SK-N-SH (cell line): Measurements from ENCODE around the gene DNAJA1. TPM values are rescaled to one million over a fixed set of nuclear protein-coding genes. Genes with fewer than 3 reads are reported as not detected.

ENCODE experiments used
- CTCF ChIA-PET: fragments of 300-600, 350-600 bp; formaldehyde crosslinking; extraction: SDS; loops from one replicate; lab custom pipeline; 2021; lab: Yijun Ruan, JAX
- POLR2A ChIA-PET: fragments of 350-600 bp; sonication (Branson Sonifier 250); formaldehyde crosslinking; extraction: SDS; loops from one replicate; lab custom pipeline; 2020; ENCODE audit warnings: antibody characterized with exemption, inconsistent platforms; lab: Yijun Ruan, JAX
- DNase-seq: peaks from one replicate; pipeline ENCODE4 v3.0.0; 2012
- H2AFZ ChIP-seq: fragments of 200-600 bp; sonication (generic); 2 replicates; pipeline ENCODE4 v1.8.1; 2016; ENCODE audit warnings: antibody characterized with exemption, mild to moderate bottlenecking, low read depth
- H3F3A ChIP-seq: fragments of 200-600 bp; sonication (generic); replicated peaks from 2 replicates; pipeline ENCODE3; 2016; ENCODE audit warnings: antibody characterized with exemption, mild to moderate bottlenecking; ENCODE audit not compliant: insufficient read depth
- H3K27ac ChIP-seq, 2 experiments: fragments of 200-500 bp in 1 of 2; fragments of 200-600 bp in 1 of 2; sonication (Bioruptor generic) in 1 of 2; sonication (generic), shearing (Covaris generic) in 1 of 2; 2 replicates each; pipeline versions ENCODE4 v1.5.1 to v1.6.1; 2014 to 2016; ENCODE audit warnings: low read depth in 2 of 2, inconsistent platforms in 1 of 2, low read length in 1 of 2, mild to moderate bottlenecking in 1 of 2, mixed read lengths in 1 of 2
- H3K27me3 ChIP-seq: fragments of 200-600 bp; sonication (generic), shearing (Covaris generic); 2 replicates; pipeline ENCODE4 v1.6.1; 2016; ENCODE audit warnings: mixed run types; ENCODE audit not compliant: insufficient read depth
- H3K36me3 ChIP-seq, 2 experiments: fragments of 200-500 bp in 1 of 2; fragments of 200-600 bp in 1 of 2; sonication (Bioruptor generic) in 1 of 2; sonication (generic) in 1 of 2; replicated peaks in 1 of 2; 2 replicates each; pipeline versions ENCODE3 to v1.5.1; 2014 to 2016; ENCODE audit warnings: low read length in 1 of 2, mild to moderate bottlenecking in 1 of 2; ENCODE audit not compliant: insufficient read depth in 2 of 2, control insufficient read depth in 1 of 2
- H3K4me1 ChIP-seq, 2 experiments: fragments of 200-500 bp in 1 of 2; fragments of 200-600 bp in 1 of 2; sonication (Bioruptor generic) in 1 of 2; sonication (generic), shearing (Covaris generic) in 1 of 2; 2 replicates each; pipeline versions ENCODE4 v1.5.1 to v1.6.1; 2014 to 2016; ENCODE audit warnings: low read depth in 1 of 2, low read length in 1 of 2, mixed run types in 1 of 2; ENCODE audit not compliant: insufficient read depth in 2 of 2, control insufficient read depth in 1 of 2
- H3K4me2 ChIP-seq: fragments of 200-600 bp; sonication (generic), shearing (Covaris generic); 2 replicates; pipeline ENCODE4 v1.6.1; 2017; ENCODE audit warnings: mixed run types
- H3K4me3 ChIP-seq, 2 experiments: fragments of 200-500 bp in 1 of 2; fragments of 200-600 bp in 1 of 2; sonication (Bioruptor generic) in 1 of 2; sonication (generic), shearing (Covaris generic) in 1 of 2; 2 replicates each; pipeline versions ENCODE4 v1.5.1 to v1.8.1; 2014 to 2016; ENCODE audit warnings: low read depth in 2 of 2, inconsistent platforms in 1 of 2, low read length in 1 of 2, mild to moderate bottlenecking in 1 of 2, mixed read lengths in 1 of 2, moderate library complexity in 1 of 2
- H3K79me2 ChIP-seq: fragments of 200-600 bp; sonication (generic); 2 replicates; pipeline ENCODE4 v1.8.1; 2017; ENCODE audit warnings: mild to moderate bottlenecking; ENCODE audit not compliant: insufficient read depth
- H3K9ac ChIP-seq: fragments of 200-600 bp; sonication (generic); 2 replicates; pipeline ENCODE4 v1.6.1; 2017; ENCODE audit warnings: mixed run types
- H3K9me2 ChIP-seq: fragments of 200-600 bp; sonication (generic); 2 replicates; pipeline ENCODE4 v1.6.1; 2017; ENCODE audit warnings: mixed run types
- H3K9me3 ChIP-seq: fragments of 200-600 bp; sonication (generic); 2 replicates; pipeline ENCODE4 v1.6.1; 2017; ENCODE audit warnings: mixed run types, mild to moderate bottlenecking, moderate library complexity
- H4K20me1 ChIP-seq: fragments of 200-600 bp; sonication (generic); 2 replicates; pipeline ENCODE4 v1.6.1; 2017; ENCODE audit warnings: mild to moderate bottlenecking, mixed run types; ENCODE audit not compliant: insufficient read depth
- CHD2 ChIP-seq: fragments of 150-350 bp; IDR thresholded peaks from 2 replicates; pipeline ENCODE4 v1.6.1; 2018; ENCODE audit warnings: low read length; ENCODE audit not compliant: partially characterized antibody
- FOXJ3 ChIP-seq: sonication (generic); formaldehyde crosslinking; IDR thresholded peaks from 2 replicates; pipeline ENCODE4 v1.5.1; 2020; ENCODE audit warnings: mild to moderate bottlenecking, missing genetic modification reagents
- GABPA ChIP-seq: IDR thresholded peaks from 2 replicates; pipeline ENCODE4 v1.4.0; 2012; ENCODE audit warnings: low read depth, mild to moderate bottlenecking
- GATA2 ChIP-seq: sonication (generic); formaldehyde crosslinking; IDR thresholded peaks from 2 replicates; pipeline ENCODE4 v1.5.0; 2020; ENCODE audit warnings: mild to moderate bottlenecking, missing genetic modification reagents
- IRF3 ChIP-seq: fragments of 150-350 bp; IDR thresholded peaks from 2 replicates; pipeline ENCODE4 v1.6.1; 2016; ENCODE audit warnings: mild to moderate bottlenecking, low read depth, low read length
- JUND ChIP-seq: IDR thresholded peaks from 2 replicates; pipeline ENCODE4 v1.4.0; 2012
- MEF2A ChIP-seq: IDR thresholded peaks from 2 replicates; pipeline ENCODE4 v1.4.0; 2012; ENCODE audit warnings: low read depth, borderline replicate concordance
- MXI1 ChIP-seq: IDR thresholded peaks from 2 replicates; pipeline ENCODE4 v1.6.1; 2012; ENCODE audit warnings: mild to moderate bottlenecking, low read depth, low read length, improper control_type of control experiment
- NFIC ChIP-seq: IDR thresholded peaks from 2 replicates; pipeline ENCODE4 v1.4.0; 2012; ENCODE audit warnings: borderline replicate concordance
- NRF1 ChIP-seq: IDR thresholded peaks from 2 replicates; pipeline ENCODE4 v1.6.1; 2012; ENCODE audit warnings: low read depth, mild to moderate bottlenecking, low read length
- PBX3 ChIP-seq: IDR thresholded peaks from 2 replicates; pipeline ENCODE4; 2012
- RAD21 ChIP-seq: IDR thresholded peaks from 2 replicates; pipeline ENCODE4 v1.6.1; 2012; ENCODE audit warnings: mild to moderate bottlenecking, low read length
- RCOR1 ChIP-seq: fragments of 150-350 bp; IDR thresholded peaks from 2 replicates; pipeline ENCODE4 v1.6.1; 2017; ENCODE audit warnings: antibody characterized with exemption, low read length
- RFX5 ChIP-seq: IDR thresholded peaks from 2 replicates; pipeline ENCODE4 v1.6.1; 2012; ENCODE audit warnings: mild to moderate bottlenecking, improper control_type of control experiment, low read length
- RXRA ChIP-seq: IDR thresholded peaks from 2 replicates; pipeline ENCODE4 v1.4.0; 2012; ENCODE audit warnings: low read depth, mild to moderate bottlenecking, borderline replicate concordance
- SIN3A ChIP-seq: IDR thresholded peaks from 2 replicates; pipeline ENCODE4 v1.6.1; 2012; ENCODE audit warnings: low read depth, mild to moderate bottlenecking, low read length, moderate library complexity, borderline replicate concordance
- SMC3 ChIP-seq: IDR thresholded peaks from 2 replicates; pipeline ENCODE4 v1.6.1; 2012; ENCODE audit warnings: low read depth, low read length, improper control_type of control experiment
- TAF1 ChIP-seq: IDR thresholded peaks from 2 replicates; pipeline ENCODE4 v1.6.1; 2012; ENCODE audit warnings: low read depth, mild to moderate bottlenecking, low read length, moderate library complexity, borderline replicate concordance
- TCF12 ChIP-seq: IDR thresholded peaks from 2 replicates; pipeline ENCODE4 v1.4.0; 2012
- TEAD4 ChIP-seq: IDR thresholded peaks from 2 replicates; pipeline ENCODE4 v1.4.0; 2012; ENCODE audit warnings: mild to moderate bottlenecking, borderline replicate concordance; ENCODE audit not compliant: insufficient read depth
- YY1 ChIP-seq: IDR thresholded peaks from 2 replicates; pipeline ENCODE4 v1.4.0; 2012; ENCODE audit warnings: low read depth, mild to moderate bottlenecking
- ZBTB33 ChIP-seq: IDR thresholded peaks from 2 replicates; pipeline ENCODE4 v1.4.0; 2012; ENCODE audit warnings: low read depth, borderline replicate concordance
- WGBS: methylation state at CpG from one replicate; pipeline ENCODE4 v1.1.6; 2017; ENCODE audit warnings: low lambda C conversion rate; 5-methylcytosine and 5-hydroxymethylcytosine counted together
- polyA plus RNA-seq, 3 experiments: library from polyadenylated mRNA; depleted of rRNA; stranded (reverse); fragments of >200 nt; gene quantifications; 2 replicates each; pipeline ENCODE4 v1.2.3, GENCODE V29; 2012
- TF ChIP-seq, protein P1 (sequence below): IDR thresholded peaks from 2 replicates; pipeline ENCODE4 v1.6.1; 2012; ENCODE audit warnings: mild to moderate bottlenecking, low read depth, low read length, moderate library complexity
- TF ChIP-seq, protein P2 (sequence below): fragments of 150-350 bp; IDR thresholded peaks from 2 replicates; pipeline ENCODE4 v1.6.1; 2017; ENCODE audit warnings: antibody characterized with exemption, low read length, low read depth, borderline replicate concordance

The DNAJA1 gene
- polyA plus RNA-seq, 1 of the 3 experiments (the other 2 are of a cell fraction): 103 TPM

DNA sequence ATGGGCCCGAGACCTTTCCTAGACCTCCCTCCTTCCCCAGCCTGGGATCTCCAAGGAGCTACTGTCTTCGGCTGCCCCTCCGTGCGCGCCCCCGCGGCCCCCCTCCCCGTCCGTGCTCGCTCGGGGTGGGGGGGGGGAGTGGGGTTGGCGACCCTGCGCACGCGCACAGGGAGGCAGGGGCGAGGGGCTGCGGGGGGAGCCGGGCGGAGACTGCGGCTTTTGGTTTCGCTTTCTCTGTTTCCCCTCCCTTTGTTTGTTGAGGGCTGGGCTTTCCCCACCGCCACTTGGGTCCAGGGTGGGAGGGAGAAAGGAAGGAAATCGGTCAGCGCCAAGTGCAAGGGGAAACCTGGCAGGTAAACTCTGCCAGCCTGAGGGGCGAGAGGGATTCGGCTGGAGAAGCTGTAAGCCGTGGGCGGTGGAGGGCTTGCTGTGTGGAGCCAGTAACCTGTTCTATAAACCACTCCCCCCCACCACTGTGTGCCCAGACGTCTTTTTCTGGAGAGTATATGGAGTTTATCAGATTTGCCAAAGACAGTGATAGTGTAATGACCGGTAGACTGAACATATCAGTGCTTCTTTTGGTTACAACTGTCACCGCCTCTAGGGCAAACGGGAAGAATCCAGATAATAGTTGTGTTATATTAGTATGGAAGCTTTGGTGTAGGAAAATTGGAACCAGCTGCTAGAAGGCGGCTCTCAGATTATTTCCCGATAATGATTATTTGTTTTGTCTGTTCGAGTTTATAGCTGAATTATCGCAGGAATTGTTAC is 684 bp downstream of the DNAJA1 start:
- peak; percentile 91 for DNase-seq
- Histone ChIP-seq H3K9me3 (no peaks in the 10 kb centered on the region), H3K27ac (peak overlapping the region; percentile 94 to 99), H3F3A (no peaks in the 10 kb centered on the region), H3K9ac (peak overlapping the region; percentile 97), H3K9me2 (no peaks in the 10 kb centered on the region), H4K20me1 (peaks cover 49% of the 10 kb centered on the region), H3K4me2 (peak overlapping the region; percentile 81), H3K79me2 (peaks cover 88% of the 10 kb centered on the region), H2AFZ (no peak overlapping the region), H3K4me3 (peak overlapping the region; percentile 86 to 99), H3K4me1 (peaks cover 20 to 28% of the 10 kb centered on the region in 2 experiments; a peak in 3 of 4 replicates), H3K36me3 (peaks cover 41 to 42% of the 10 kb centered on the region in 2 experiments), H3K27me3 (no peaks in the 10 kb centered on the region)
- CTCF ChIA-PET: interaction anchor here (0.6 to 1.3 kb wide), 7 partner anchors 14 to 647 kb away, joined by 3 to 4 read pairs (median 3); partner anchors contain the start of gene NDUFB6
- WGBS: under 1% methylated on average over 14 of the region's 36 CpGs
- POLR2A ChIA-PET: interaction anchor here (0.6 to 2.8 kb wide), 11 partner anchors 8 to 644 kb away, joined by 3 to 17 read pairs (median 4); partner anchors contain the start of genes APTX, B4GALT1, SMU1 and SPINK4
- TF ChIP-seq YY1 (no peak), TEAD4 (no peak), GABPA (no peak), TAF1 (0 out of 2 replicates have a peak, but pooled peaks have one; percentile 6), RCOR1 (peak; percentile 74; the same call in 1 of the 2 replicates), IRF3 (no peak), JUND (no peak), SIN3A (no peak), GATA2 (peak; percentile 89), NRF1 (peak; percentile 67), CHD2 (peak; percentile 34), RXRA (no peak), MXI1 (peak; percentile 66), MEF2A (no peak), RAD21 (no peak), ZBTB33 (no peak), FOXJ3 (CRISPR knock-in tag) (peak; percentile 63; the same call in 1 of the 2 replicates), NFIC (no peak), PBX3 (no peak), SMC3 (no peak), TCF12 (peak; percentile 59), RFX5 (no peak)
- TF ChIP-seq, protein P1, sequence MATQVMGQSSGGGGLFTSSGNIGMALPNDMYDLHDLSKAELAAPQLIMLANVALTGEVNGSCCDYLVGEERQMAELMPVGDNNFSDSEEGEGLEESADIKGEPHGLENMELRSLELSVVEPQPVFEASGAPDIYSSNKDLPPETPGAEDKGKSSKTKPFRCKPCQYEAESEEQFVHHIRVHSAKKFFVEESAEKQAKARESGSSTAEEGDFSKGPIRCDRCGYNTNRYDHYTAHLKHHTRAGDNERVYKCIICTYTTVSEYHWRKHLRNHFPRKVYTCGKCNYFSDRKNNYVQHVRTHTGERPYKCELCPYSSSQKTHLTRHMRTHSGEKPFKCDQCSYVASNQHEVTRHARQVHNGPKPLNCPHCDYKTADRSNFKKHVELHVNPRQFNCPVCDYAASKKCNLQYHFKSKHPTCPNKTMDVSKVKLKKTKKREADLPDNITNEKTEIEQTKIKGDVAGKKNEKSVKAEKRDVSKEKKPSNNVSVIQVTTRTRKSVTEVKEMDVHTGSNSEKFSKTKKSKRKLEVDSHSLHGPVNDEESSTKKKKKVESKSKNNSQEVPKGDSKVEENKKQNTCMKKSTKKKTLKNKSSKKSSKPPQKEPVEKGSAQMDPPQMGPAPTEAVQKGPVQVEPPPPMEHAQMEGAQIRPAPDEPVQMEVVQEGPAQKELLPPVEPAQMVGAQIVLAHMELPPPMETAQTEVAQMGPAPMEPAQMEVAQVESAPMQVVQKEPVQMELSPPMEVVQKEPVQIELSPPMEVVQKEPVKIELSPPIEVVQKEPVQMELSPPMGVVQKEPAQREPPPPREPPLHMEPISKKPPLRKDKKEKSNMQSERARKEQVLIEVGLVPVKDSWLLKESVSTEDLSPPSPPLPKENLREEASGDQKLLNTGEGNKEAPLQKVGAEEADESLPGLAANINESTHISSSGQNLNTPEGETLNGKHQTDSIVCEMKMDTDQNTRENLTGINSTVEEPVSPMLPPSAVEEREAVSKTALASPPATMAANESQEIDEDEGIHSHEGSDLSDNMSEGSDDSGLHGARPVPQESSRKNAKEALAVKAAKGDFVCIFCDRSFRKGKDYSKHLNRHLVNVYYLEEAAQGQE: no peak
- TF ChIP-seq, protein P2, sequence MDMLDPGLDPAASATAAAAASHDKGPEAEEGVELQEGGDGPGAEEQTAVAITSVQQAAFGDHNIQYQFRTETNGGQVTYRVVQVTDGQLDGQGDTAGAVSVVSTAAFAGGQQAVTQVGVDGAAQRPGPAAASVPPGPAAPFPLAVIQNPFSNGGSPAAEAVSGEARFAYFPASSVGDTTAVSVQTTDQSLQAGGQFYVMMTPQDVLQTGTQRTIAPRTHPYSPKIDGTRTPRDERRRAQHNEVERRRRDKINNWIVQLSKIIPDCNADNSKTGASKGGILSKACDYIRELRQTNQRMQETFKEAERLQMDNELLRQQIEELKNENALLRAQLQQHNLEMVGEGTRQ: no peak
